SKM-1 (cell line): ENCODE data around the gene ATXN2.
"Not testable (repeated sequence)": the region's sequence is repeated elsewhere in the genome, so short reads cannot be mapped to it uniquely, and the experiment has no call there.

Experiments
- DNase-seq: peaks from one replicate; lab custom pipeline; 2025; ENCODE audit not compliant: unreplicated experiment; lab: John Stamatoyannopoulos, UW

The ATXN2 gene

DNA sequence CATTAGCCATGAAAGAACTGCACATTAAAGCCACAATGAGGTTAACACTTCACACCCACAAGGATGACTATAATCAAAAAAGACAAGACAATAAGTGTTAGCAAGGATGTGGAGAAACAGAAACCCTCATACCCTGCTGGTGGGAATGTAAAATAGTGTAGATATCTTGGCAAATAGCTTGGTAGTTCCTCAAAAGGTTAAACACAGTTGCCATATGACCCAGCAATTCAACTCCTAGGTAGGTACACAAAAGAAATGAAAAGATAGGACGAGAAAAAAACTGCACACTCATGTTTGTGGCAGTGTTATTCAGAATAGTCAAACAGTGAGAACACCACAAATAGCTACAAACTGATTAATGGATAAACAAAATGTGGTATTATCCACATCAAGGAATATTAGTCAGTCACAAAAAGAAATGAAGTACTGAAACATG is 93.5 kb downstream of the ATXN2 start:
- no peak for DNase-seq

DNA sequence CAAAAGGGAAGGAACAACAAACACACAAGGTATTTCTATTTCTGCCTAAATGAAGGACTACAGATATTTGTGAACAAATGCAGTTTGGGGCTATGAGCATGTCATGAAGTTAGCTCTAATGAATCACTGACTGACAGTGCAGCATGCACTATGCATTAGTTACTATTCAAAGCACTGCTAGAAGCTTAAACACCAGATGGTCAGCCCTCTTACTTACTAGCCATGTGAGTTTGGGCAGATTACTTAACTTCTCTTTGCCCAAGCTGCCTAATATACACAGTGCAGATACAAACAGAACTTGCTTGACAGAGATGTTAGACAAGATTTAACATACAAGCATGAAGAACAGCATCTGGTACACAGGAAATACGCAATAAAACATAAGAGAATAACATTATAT is 96.0 kb downstream of the ATXN2 start:
- no peak for DNase-seq

DNA sequence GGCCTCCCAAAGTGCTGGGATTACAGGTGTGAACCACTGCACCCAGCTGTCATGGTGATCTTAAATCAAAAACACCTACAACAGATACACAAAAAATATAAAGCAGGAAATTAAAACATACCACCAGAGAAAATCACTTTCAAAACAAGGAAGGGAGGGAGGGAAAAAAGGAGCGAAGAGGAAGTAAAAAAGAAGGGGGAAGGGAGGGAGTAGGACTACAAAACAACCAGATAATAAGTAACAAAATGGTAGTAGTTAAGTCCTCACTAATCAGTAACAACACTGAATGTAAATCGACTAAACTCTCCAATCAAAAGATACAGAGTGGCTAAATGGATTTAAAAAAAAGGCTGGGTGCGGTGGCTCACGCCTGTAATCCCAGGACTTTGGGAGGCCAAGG is 104.4 kb downstream of the ATXN2 start:
- no peak for DNase-seq

DNA sequence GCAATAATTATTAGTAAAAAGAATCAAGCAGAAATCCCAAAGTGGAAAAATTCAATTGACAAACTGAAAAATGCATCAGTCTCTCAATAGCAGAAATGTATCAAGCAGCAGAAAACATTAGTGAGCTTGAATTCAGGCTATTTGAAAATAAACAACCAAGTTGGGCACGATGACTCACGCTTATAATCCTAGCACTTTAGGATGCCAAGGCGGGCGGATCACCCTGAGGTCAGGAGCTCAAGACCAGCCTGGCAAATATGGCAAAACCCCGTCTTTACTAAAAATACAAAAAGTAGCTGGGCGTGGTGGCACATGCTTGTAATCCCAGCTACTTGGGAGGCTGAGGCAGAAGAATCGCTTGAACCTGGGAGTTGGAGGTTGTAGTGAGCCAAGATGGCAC is 106.1 kb downstream of the ATXN2 start:
- DNase-seq, result not testable (repeated sequence)

DNA sequence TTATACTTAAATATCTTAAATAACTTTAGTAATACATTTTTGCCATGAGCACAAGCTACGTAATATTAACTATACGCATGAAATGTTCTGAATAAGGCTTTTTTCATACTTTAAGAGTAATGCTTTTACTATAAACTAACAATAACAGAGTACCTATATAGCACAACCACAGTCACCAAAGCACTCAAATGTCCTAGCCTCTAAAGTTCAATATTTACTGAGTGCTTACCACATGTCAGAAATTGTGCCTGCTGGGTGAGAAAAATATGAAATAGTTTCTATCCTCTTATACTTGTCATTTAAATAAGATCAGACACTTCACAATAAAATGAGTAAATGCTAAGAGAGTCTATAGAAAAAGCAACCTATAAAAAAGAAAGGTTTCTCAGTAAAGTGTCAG is 110.3 kb downstream of the ATXN2 start:
- no peak for DNase-seq

DNA sequence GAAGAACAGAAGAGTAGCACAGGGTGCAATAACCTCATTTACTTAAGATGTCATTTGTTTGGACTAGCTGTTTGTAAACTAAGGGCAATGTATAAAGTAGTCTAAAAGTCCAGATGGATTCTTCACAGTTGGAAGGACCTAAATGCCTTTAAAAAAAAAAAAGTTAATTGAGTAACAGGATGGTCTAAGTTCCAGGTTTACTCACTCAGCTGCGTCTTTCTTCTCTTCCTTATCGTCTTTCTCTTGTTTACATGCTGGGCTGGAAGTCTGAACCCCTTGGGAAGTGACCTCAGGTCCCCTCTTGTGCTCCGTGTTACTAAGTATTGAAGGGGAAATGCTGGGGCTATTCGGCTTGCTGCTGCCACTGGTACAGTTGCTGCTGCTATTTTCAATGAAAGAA is 110.8 kb downstream of the ATXN2 start:
- no peak for DNase-seq

DNA sequence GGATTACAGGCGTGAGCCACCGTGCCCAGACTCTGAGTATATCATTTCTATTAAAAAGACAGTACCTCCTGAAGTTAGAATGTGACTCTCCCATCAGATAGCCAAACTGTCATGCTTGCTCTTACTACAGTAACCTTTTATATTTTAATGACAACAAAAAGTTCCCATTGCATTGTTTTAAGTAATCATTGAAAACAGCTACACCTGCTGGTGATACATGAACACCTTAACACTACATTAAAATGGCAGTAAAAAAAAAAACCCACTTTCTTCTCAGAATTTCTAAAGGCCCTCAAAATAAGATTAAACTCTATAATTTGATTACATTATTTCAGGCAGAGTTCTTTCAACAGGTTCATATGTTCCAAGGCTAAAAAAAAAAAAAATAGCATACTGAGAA is 116.7 kb downstream of the ATXN2 start:
- no peak for DNase-seq

DNA sequence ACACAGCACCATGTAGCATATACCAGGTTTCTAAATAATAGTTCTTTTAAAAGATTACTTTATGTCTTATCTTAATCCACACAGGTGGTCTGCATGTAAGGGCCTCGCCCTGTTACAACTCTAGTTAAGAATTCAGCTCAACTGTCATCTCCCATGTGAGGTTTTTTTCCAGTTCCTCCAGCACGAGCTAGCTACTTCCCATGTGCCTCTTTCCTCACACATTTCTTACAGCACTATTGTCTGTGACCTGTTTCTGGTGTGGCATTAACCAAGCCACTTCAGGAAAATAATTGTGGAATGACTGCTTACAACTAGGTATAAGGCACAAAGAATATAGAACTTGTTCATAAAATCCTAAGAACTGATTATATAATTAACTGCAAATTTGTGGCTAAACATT is 127.9 kb downstream of the ATXN2 start:
- DNase-seq, result no peak

DNA sequence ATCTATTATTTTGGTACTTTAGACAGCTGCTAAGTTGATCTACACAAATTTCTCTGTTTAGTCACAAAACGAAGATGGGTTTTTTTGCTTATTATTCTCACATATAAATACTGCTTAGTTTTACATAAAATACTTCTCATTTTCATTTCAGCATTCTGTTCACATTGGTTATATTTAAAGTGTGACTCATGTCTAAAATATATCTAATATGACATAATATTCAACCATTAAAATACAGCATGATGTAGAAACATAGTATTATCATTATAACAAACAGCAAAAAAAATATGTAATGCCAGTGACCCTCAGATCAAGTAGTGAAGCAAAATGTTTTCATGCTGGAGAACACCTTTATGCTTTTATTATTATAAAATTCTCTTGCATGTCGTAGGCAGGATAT is 129.7 kb downstream of the ATXN2 start:
- no peak for DNase-seq

DNA sequence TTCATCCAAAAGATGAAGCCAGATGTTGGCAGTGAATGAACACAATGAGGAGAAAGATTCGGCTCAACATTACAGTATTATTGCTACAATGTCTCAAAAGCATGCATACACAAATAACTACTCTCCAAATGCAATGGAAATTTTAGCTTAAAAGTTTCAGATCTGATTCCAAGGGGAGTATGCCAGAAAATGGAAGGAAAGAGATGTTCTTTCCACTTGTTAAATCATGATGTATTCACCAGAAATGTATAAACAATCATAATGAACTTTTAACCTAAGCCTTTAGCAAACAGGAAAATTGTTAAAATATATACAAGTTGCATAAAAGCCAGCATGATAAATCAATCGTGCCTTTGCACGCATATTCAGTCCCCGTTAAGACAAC is 131.3 kb downstream of the ATXN2 start:
- no peak for DNase-seq

DNA sequence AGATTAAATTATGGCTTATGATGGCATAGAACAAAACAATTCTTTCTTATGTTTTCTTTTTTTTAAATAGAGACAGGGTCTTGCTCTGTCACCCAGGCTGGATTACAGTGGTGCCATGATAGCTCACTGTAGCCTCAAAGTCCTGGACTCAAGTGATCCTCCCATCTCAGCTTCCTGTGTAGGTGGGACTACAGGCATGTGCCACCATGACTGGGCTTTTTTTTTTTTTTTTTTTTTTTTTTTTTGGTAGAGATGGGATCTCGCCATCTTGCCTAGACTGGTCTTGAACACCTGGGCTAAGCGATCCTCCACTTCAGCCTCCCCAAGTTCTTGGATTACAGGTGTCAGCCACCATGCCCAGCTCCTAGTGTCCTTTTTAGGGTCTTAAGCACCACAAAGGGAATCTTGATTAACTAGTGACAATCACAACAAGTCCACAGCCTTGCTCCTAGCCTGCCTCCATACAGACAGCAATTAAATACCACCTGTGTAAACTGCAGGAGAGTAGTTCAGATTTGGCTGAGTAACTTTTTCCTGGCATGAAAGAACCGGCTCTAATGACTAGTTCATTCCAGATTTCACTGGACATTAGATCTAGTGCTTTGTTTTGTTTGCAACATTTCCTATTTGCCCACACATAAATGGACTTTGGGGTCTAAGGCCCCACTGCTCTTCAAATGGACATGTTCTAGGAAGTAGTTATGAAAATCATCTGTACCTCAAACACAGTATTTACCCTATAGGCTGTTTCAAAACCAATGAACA is 131.8 kb downstream of the ATXN2 start:
- DNase-seq, result no peak

DNA sequence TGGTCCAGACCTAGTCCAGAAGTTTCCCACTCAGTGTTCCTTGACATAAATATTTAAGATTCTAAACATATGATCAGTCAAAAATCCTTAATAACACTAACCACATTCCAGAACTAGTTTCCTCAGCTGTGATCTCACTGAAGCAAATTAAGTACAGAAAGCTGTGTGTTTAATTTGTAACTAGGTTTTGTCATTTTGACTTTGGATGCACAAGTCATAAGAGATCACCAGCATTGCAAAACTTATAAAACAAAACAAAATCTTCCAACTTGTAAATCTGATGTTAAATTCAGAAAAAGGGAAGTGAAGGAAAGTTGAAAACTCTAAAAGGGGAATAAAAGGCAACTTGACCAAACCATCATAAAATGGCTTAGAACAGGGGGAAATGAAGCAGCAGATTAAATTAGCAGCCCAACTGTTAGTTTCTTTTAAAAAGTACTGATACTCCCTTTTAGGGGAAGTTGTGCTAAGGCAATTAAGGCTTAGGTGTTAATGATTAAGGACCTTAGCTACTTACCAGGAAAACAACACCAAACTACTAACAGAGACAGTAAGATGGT is 136.8 kb downstream of the ATXN2 start:
- DNase-seq, result no peak

DNA sequence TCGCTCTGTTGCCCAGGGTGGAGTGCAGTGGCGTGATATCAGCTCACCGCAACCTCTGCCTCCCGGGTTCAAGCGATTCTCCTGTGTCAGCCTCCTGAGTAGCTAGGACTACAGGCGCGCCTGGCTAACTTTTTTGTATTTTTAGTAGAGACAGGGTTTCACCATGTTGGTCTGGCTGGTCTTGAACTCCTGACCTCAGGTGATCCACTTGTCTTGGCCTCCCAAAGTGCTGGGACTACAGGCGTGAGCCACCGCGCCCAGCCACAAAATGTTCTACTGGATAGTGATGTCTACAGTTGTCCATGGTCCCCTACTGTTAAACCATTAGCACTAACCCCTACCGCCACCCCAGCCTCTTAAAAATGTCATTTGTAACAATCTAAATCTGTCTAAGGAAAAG is 139.0 kb downstream of the ATXN2 start:
- not testable (repeated sequence) for DNase-seq

DNA sequence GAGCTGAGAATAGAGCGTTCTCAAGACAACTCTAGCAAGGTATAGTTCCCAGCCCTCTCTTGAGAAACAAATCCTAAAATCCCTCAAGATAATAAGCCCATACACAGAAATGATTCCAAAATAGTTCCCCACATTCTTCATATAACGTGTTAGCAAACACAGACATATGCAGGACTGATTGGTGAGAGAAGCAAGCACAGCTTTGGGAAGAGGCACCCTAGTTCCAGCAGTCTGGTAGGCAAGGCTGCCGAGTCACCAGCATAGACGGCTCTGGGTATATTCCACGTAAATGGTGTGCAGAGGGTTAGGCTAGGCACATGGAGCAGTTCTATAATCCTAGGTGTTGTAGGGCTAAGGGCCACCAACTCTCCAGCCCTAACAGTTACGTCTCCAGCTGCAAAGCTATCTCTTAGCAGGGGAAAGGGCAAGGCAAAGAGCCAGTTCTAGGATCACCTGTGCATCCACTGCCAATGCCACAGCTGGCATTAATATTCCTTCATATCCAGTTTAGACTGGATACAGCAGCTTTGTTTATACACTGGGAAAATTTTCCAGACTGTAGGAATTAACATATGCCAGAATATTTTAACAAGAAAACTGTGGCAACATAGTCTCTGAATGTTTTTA is 140.5 kb downstream of the ATXN2 start:
- DNase-seq, result no peak

DNA sequence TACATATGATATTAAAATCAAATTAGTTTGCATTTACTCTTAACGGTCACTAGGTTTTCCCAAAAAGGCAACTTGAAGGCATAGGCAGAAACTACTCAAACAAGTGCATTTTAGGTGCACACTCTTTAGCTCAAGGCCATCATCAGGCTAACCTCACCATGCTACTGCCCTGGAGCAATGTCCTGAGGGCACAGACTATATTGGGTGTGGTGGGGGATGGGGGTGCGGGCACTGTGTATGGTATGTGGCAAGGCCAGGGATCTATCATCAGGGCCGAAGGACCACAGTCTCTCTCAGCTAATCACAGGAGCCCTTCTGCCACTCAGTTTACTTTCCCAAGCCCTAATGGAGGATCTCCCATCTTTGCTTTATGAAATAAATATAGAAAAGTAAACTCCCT is 141.5 kb downstream of the ATXN2 start:
- no peak for DNase-seq

DNA sequence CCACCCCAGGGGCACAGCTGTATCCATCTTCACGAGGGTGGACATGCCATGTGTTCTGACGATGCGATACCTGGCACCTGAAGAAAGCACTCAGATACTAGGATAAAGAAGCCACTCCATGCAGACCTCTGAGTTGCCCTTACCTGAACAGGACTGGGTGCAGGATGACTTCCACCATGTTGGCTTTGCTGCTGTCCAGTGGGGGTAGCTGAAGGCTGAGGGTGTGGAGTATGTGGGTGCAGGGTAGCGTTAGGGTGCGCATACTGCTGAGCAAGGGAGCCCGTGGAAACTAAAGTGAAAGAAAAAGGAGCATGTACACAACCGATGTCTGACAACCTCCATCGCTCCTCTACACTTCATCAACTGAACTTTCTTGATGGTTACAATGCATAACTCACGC is 142.0 kb downstream of the ATXN2 start:
- no peak for DNase-seq

DNA sequence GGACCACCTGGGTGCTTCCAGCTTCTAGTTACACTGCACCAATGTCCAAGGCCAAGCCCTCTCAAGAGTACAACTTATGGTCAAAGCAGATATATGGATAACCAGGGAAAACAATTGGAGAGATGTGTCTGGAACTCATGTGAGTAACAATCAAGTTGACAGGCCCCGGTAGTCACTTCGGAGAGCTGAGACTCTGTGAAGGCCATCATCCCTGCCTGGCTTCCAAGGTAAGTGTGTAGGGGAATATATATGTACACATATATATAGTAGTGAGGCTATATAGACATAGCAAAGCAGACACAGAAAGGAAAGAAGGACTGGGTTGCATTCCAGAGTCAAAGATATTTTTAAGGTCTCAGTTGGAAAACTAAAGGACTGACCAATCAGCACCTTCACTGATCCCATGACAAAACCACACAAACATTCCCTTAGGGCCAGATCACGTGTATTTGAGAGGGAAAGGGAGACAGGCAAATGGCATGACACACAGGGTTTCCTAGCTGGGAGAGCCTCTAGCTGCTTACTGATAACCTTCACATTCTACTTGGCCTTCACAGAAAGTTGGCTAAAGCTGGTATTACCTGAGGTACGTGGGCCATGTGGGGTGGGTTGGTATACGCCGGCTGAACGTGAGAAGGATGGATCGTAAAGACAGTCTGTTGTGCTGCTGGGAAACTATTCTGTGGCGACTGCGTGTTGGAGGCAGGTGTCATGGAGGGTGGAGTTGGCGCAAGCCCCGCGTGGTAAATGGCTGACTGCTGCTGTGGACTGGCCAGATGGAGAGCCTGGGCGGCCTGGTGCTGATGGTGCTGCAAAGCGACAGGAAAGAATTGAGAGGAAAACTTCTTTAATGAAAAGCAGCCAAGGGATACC is 143.4 kb downstream of the ATXN2 start:
- no peak for DNase-seq

DNA sequence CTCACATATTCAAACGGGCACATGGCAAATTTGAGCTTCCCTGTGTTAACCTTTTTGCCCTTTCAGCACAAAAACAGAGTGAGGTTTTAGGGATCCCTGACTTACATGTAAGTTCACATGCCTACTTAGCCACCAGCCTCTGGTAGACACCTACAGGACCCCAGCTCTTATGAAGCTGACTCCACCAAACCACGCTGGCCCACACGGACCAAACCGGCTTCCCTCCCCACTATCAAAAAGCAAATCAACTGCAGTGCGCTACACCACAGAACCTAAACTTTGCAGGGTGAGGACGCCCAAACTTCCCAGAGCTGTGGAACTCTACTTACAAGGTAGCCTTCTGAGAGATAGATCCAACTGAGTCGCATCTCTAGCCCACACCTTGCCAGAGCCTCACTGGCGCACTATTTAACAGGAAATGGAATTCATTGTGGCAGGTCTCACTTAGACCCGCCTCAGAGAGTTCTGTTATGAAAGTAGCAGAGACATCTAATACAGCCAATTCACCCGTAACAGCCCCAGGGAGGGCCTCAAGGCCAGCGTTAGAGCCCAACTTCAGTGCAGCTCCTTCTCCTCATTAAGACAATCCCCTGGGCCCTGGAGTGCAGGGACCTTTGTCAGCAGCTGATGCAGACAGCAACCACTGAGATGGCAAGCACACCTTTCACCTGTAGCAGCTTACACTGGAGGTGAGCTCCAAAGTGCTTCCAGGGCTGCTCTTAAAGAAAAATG is 144.2 kb downstream of the ATXN2 start:
- DNase-seq, result no peak

DNA sequence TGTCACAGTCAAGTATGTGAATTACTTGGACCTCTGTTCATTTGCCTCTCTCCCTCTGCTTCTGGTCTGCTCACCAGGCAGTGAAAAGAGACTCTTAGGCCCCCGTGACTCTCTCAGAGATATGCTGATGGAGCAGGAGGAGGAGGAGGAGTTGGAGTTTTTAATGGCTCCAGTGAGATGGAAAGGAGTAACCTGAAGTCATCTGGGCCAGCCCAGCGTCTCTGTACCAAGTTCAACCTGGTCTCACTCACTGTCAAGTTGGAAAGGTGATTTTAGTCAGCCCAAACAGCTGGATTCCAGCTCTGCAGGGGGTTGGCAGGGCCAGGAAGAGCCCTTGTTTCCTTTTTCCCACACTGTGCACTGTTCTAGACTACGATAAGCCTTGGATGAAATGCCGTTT is 144.8 kb downstream of the ATXN2 start:
- DNase-seq, result no peak

DNA sequence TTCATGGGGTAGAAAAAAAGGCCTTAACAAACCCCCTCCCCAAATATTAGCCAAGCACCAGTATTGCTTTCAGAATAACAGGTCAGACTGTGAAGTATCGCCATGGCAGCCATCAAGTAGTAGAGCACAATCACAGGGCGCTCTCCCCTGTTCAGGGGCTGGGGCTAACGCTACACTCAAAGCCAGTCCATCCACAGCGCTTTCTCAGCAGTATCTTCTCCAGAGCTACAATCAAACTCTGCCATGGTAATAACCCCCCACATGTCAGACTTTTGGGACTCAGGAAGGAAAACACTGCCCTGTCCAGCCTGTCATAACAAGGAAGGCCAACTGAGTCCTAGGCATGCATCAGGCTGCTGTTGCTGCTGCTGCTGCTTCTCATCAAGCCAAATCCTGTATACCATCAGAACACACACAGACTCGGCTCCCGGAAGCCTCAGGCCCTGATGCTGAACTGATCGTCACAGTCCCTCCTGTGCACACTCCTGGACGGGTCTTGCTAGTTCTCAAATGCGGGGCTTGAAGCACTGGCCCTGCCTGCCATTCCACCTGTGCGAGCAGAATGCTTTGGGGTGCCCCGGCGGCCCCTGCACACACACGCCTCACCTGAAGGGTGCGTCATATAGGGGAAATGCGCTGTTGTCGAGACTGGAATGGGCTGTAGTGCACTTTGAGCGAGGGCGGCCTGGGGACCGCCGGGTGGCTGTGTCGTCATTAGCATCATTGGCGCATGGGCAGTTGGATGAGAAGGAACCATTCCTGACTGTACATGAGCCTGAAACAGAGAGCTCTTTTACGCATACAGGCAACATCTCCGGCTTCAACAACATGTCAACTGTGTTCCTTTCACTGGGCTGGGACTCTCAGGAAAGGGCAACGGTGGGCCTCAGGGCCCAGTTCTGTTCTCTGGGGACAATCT is 145.8 kb downstream of the ATXN2 start:
- DNase-seq, result no peak
